ENCODE measurements around the gene PLEKHG3.

The PLEKHG3 gene

GRCh38 chr14:64708148-64709004 lies 4.2 kb downstream of the PLEKHG3 start:
- peak; percentile 63 for DNase-seq

GRCh38 chr14:64709126-64709525 lies 4.9 kb downstream of the PLEKHG3 start:
- peak; percentile 12 for DNase-seq

- peak; percentile 17 for DNase-seq
These were observed 6.8 kb downstream of the PLEKHG3 start for GRCh38 chr14:64711039-64711438.

GRCh38 chr14:64713677-64714076 lies 9.5 kb downstream of the PLEKHG3 start:
- no peak for DNase-seq

- DNase-seq: peak; percentile 11
These were observed 10.3 kb downstream of the PLEKHG3 start for GRCh38 chr14:64714432-64715025.

- peak; percentile 12 for DNase-seq
These were observed 11.0 kb downstream of the PLEKHG3 start for GRCh38 chr14:64715146-64715627.

DNA sequence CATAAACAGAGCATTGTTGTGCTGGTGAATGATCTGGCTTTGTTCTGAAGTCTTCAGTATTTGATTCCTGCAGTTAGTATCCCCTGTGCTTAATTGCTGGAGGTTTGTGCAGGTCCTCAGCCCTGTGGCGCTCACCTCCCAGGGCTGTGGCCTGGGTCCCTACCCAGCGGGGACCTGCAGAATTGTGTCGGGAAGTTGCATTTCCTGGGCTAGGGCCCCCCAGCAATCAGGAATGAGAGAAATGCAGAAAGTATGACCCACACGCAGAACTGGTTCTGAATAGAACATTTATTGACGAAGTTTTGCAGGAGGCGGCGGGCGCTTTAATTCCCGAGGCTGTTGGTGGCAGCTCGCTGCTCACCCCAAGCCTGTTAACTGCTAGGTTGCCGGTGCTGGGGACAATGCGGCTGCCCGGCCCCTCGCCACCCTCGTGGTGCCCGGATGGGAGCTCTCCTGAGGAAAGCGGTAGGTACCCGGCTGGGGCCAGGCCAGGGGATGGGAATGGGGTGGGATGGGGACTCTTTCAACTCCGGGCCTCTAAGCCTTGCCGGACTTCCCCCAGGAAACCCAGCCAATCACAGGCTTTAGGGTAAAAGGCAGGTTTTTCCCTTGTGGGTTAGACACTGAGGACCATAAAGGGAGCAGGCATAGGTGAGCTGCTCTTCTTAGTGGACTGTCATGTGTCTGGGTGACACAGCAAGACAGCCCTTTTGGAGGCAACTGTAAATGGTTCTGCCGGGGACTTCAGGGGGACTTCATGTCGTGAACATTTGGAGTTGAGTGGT lies 11.6 kb downstream of the PLEKHG3 start:
- DNase-seq: no peak

GRCh38 chr14:64717870-64718269 lies 13.6 kb downstream of the PLEKHG3 start:
- no peak for DNase-seq

DNA sequence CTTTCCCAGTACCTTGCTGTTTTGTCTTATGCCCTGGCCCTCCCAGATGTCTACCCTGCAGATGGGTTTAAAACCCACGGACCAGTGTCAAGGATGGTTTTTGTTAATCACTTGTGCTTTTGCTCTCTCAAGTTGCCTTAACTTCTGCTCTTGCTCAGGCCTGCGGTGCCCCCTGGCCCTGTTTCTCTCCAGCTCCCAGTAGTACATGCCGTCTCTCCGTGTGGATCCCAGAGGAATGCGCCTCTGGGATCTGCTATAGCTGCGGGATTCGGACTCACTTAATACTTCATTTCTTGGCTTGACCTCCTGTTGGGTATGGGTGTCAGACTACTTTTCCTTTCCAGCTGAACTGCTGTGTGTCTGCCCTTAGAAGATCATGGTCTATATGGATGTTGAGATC lies 14.5 kb downstream of the PLEKHG3 start:
- DNase-seq: no peak

GRCh38 chr14:64719601-64720000 lies 15.4 kb downstream of the PLEKHG3 start:
- DNase-seq: no peak

DNA sequence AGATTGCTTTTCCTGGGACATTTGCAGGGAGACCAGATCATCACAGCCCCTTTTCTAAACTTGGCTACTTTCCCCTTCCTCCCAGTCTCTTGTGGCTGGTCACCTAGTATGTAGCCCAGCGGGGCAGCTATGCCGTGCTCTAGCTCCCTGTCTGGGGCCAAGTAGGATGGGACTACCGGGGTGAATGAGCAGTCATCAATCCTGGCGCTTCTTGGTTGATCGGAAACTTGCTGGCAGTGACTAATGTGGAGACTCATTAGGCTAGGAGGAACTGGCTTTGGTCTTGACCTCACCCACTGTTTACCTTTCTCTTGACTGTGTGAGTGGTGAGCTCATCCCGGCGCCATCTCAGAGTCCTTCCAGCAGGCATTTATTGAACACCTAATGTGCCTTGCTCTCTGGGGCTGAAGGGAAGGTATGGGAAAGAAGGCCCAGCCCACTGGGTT lies 15.9 kb downstream of the PLEKHG3 start:
- no peak for DNase-seq

DNA sequence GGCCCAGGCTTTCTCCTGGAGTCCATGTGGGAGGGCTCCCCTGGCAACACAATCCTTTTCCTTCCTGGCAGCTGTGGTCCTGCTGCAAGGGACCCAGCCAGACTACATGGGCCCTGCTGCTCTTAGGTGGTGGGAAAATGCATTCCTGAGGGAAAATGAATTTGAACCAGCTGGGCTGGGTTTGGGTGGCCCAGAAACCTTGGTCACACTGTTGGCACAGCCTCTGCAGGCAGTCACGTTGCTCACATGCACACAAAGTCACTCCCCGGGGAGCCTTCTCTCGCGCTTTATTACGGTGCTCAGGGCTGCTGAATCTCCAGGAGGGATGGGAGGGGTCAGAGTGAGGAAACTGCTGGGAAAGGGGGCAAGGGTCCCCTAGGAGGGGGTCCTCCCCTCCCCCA lies 17.2 kb downstream of the PLEKHG3 start:
- DNase-seq: peak; percentile 53

- no peak for DNase-seq
These were observed 17.7 kb downstream of the PLEKHG3 start for GRCh38 chr14:64721899-64722298.

GRCh38 chr14:64722842-64723447 lies 18.7 kb downstream of the PLEKHG3 start:
- DNase-seq: no peak

GRCh38 chr14:64723691-64724577 lies 19.7 kb downstream of the PLEKHG3 start:
- no peak for DNase-seq

- no peak for DNase-seq
These were observed 20.3 kb downstream of the PLEKHG3 start for GRCh38 chr14:64724578-64724930.

GRCh38 chr14:64725261-64725815 lies 21.1 kb downstream of the PLEKHG3 start:
- no peak for DNase-seq

DNA sequence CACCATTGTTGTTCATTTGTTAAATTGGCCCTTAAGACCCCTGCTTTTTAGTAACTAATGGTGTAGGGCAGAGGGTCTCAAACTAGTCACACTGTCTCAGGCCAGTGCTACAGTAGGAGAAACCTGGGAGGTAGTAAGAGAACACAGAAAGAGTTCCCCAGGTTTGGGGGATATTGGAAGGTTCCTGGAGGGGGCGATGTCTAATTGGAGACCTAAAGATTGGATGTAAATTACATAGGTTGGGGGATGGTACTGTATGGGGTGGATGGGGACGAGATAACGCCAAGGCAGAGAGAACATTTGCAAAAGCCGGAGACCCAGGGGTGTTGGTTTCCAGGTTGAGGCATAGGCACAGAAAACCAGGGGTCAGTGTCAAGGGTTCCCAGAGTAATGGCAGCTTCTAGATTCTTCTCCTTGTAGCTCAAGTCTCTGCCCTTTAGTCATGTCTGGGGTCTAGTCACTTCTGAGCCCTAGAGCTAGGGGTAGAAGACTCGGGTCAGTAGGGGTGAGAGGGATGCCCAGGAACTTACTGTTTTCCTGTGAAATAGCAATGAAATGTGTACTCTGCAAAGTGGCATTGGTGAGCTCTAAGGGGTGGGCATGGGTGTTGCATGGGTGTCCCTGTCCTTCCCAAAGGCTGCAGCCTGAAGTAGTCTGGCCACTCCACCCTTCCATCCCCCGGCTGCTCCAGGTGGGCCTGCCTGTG lies 21.8 kb downstream of the PLEKHG3 start:
- no peak for DNase-seq

DNA sequence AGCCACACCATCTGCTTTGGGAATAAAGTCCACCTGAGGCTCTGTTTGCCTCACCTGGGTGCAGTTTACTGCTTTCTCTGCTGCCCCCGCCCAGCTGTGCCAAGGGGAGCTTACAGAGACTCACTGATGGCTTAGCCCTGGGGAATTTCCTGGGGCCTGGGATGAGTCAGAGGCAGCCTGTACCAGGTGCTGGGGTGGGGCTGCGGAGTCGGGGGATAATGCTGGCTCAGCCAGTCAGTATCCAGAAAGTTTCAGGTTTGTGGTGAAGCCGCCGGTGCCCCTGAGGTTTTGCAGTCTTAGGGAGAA lies 22.3 kb downstream of the PLEKHG3 start:
- no peak for DNase-seq

DNA sequence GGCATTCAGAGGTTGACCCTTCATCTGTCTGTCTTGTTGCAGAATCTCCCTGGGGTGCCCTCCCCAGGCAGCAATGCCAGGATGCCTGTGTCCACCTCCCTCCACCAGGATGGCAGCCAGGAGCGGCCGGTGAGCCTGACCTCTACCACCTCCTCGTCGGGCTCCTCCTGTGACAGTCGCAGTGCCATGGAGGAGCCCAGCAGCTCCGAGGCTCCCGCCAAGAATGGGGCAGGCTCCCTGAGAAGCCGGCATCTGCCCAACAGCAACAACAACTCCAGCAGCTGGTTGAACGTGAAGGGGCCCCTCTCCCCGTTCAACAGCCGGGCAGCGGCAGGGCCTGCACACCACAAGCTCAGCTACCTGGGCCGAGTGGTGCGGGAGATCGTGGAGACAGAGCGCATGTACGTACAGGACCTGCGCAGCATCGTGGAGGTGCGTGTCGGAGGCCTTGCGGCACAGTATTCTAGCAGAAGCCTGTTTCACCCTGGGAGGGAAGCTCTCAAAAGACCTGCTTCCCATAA lies 23.4 kb downstream of the PLEKHG3 start:
- DNase-seq: no peak

- DNase-seq: no peak
These were observed 23.9 kb downstream of the PLEKHG3 start for GRCh38 chr14:64728106-64728505.

All from femur (tissue), 1 donor.